Motor neuron (in vitro differentiated cells): ENCODE measurements around the gene CHMP6. TPM values are rescaled to one million over a fixed set of nuclear protein-coding genes. Genes with fewer than 3 reads are reported as not detected.

Source experiments
- ATAC-seq, 8 experiments: fragments of 200-7000 bp; cut with Tn5 transposase; replicated peaks in 6 of 8; 2 replicates each; pipeline ENCODE4 v1.8.0; 2021; ENCODE audit warnings: mild to moderate bottlenecking in 8 of 8, moderate library complexity in 8 of 8
- H3K27ac ChIP-seq, 2 donors: fragments of 250-450 bp; sonication (Bioruptor Pico); 2 replicates each; pipeline ENCODE4 v1.9.0; 2021; ENCODE audit warnings: antibody characterized with exemption in 2 of 2, mild to moderate bottlenecking in 2 of 2, moderate library complexity in 1 of 2
- H3K4me1 ChIP-seq, 2 donors: fragments of 250-450 bp; sonication (Bioruptor Pico); replicated peaks in 1 of 2; 2 replicates each; pipeline ENCODE4 v1.6.1; 2021; ENCODE audit warnings: antibody characterized with exemption in 2 of 2, mild to moderate bottlenecking in 2 of 2, moderate library complexity in 1 of 2
- H3K4me3 ChIP-seq, 5 donors: fragments of 250-450 bp; sonication (Bioruptor Pico); 2 replicates each; pipeline ENCODE4 v1.9.0; 2021; ENCODE audit warnings: antibody characterized with exemption in 5 of 5, mild to moderate bottlenecking in 5 of 5, moderate library complexity in 4 of 5
- WGBS, 10 experiments: fragments of 450-650 bp; shearing (Covaris generic); methylation state at CpG; one replicate each; pipeline ENCODE4 v1.0.0; 2022; 5-methylcytosine and 5-hydroxymethylcytosine counted together
- in situ Hi-C, 9 experiments: fragments of 400-800 bp; cut with MboI; loops; one replicate each; pipeline ENCODE4 v1.15.0; 2021; ENCODE audit warnings: low sequenced_read_pairs in 9 of 9, low pct_unique_long_range_greater_than_20kb in 2 of 9; ENCODE audit not compliant: unreplicated experiment in 9 of 9
- total RNA-seq, 8 experiments: library from RNA; unstranded; fragments of 300-600 nt; gene quantifications; 2 replicates each; pipeline versions ENCODE4 v1.2.3 to v1.2.4, GENCODE V29; 2022

Gene CHMP6
- total RNA-seq, 8 experiments from 2014 or later: 13.1 to 27.2 (median 21.7) TPM

DNA sequence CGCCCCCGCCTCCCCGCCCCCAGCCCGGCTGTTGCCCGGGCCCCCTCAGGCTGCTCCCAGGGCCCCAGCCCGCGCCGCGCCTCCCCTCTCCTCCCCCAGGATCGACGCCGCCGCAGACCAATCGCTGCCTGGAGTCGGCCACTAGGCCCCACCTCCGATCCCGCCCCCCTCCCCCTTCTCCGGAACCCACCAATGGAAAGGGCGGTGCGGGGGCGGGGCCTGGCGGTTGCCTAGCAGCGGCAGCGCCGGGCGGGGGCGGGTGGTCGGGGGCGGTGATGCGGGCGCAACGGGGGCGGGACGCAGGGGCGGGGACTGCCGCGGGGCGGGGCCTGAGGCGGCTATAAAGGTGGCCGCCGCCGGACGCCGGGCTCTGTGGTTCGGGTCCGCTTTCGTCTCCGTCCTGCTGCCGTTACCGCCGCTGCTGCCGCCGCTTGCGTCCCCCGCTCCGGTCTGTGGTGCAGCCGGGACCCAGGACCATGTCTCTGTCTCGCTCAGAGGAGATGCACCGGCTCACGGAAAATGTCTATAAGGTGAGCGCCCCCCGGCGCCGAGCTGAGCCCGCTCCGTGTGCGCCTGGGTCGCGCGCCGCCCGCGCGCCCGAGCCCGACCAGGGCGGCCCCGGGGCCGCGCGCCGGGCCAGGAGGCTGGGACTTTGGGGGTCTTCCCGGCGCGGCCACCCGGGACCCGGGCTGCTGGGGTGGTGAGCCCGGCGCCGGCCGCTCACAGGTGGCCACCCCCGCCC lies 43.3 kb downstream of the CHMP6 start, which contains the start of gene BAIAP2:
Gene BAIAP2, plus strand, starts transcription at position 373 of the 742 bp plus-strand sequence. Its CDS starts 104 bp downstream, at position 477.
- in situ Hi-C loops: no loop called here
- Histone ChIP-seq H3K4me3 (peak within 1 kb of the TSS; percentile 64 to 98 (median 87)), H3K27ac (peak within 1 kb of the TSS; percentile 63 to 74), H3K4me1 (peaks cover 32 to 49% of the 10 kb centered on the region in 2 donors)
- ATAC-seq: peak; percentile 74 to 86 (median 80)
- no CpG with 5 or more reads among the region's 92 CpGs for WGBS, 10 experiments

DNA sequence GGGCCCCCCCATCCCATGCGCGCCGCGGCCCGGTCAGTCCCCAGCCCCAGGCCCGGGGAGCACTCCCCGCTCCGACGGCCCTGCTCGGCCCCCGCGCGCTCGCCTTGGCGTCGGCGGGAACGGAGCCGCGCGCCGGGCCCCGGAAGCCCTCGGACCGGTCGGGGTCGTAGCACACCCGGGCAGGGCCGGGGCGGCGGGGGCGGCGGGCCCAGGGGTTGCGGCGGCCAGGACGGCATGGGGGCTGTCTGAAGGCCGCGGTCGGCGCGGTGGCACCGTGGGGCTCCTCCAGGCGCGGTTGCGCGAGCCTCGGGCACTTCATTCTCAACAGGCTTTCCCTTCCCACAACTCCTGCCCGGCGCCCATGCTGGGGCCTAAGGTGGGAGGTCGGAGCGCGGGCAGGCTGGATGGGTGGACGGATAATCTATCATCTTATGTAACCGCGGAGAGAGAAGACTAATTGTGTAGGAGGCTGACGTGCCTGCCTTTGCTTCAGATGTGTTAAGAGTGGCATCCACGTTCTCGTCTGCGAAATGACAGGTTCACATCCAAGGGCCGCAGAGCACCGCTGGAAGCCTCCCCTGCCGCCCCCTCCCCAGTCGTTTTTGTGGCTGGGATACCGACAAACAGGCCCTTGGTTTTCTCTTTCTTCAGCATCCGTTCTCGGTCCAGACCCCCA lies 44.0 kb downstream of the CHMP6 start:
- in situ Hi-C loops: no loop called here
- Histone ChIP-seq H3K4me1 (peaks cover 39 to 56% of the 10 kb centered on the region in 2 donors), H3K4me3 (peak overlapping the region; percentile 63 to 98 (median 87)), H3K27ac (peak overlapping the region; percentile 63 to 74)
- WGBS, 10 experiments: 0% methylated on average over 5 to 6 of the region's 66 CpGs; no CpG with 5 or more reads in 8 of the 10 experiments
- peak; percentile 5 to 26 (median 16) for ATAC-seq

DNA sequence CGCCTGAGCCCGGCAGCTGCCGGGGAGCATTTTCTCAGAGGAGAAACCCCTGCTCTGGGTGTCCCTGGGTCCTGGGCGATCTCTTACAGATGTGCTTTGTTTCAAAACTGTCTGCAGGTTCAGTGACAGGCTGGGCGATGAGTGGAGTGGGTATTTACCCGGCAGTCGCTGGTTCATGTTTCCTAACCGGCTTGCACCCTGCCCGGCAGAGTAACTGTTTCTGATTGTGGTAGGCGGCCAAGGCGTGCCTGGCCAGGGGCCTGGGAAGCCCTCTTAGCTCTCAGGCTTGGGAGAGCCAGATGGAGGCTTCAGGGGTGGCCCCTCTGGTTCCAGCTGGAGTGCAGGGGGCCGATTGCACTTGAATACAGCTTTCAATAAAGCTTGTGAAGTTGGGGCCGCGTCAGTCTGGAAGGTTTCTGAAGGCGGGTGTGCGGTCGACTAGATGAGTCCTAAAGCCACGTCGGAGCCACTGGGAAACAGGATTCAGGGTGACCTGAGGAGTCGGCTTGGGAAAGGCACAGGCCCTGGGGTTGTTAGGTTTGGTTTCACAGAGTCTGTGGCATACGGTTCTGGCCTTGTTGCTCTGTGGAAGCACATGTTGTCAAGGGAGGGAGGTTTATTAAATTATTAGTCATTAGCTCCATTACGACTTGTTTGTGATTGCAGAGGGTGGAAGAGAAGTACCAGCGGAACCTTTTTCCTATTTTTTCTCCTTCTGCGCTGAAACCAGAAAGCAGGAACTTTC lies 44.7 kb downstream of the CHMP6 start:
- H3K4me1 ChIP-seq: peaks cover 43 to 55% of the 10 kb centered on the region in 2 donors
- WGBS, 10 experiments: 0 to 100% (median 14%) methylated on average over 1 to 5 of the region's 24 CpGs; no CpG with 5 or more reads in 3 of the 10 experiments
- H3K4me3 ChIP-seq: peak overlapping the region; percentile 63 to 98 (median 87)
- no peak for ATAC-seq
- in situ Hi-C loops: no loop called here
- peak overlapping the region; percentile 63 to 74 for H3K27ac ChIP-seq

DNA sequence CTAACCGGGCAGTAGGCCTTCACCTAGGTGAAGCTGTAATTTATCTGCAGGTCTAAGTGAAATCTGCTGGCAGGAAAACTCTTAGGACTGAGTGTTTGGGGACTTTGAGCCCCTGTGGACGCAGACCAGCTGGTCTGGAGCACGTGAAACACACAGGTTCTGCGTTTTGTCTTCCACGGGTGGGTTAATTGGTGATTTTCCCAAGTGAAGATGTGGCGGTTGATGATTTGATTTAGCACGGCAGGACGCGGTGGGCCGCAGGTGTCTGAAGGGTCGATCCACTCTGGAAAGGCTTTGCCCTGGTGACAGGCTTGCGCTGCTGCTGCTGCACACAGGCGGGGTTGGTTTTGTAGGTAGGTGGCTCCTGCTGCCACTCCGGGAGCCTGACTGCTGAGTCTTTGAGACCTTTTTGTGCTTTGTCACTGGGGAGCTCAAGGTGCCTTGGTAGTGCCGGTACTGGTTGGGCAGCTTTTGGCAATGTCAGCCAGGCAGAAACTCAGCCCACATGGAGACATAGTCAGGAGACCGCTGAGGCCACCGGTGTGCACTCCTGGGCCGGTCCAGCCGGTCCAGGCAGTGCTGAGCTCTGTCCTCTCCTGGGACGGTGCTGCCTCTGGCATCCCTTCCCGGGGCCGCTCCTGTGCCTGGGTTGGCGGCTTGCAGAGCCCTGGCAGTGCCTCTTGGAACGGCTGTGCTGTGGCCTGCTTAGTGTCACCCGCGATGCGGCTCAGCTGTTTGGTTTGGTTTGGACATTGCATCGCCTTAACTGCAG lies 45.6 kb downstream of the CHMP6 start:
- peaks cover 43 to 55% of the 10 kb centered on the region in 2 donors for H3K4me1 ChIP-seq
- in situ Hi-C loops: no loop called here
- no peak overlapping the region for H3K27ac ChIP-seq
- H3K4me3 ChIP-seq: peak overlapping the region; percentile 63 to 98 (median 87)
- 57 to 100% (median 84%) methylated on average over 1 to 11 of the region's 28 CpGs; no CpG with 5 or more reads in 2 of the 10 experiments for WGBS, 10 experiments
- ATAC-seq: no peak

DNA sequence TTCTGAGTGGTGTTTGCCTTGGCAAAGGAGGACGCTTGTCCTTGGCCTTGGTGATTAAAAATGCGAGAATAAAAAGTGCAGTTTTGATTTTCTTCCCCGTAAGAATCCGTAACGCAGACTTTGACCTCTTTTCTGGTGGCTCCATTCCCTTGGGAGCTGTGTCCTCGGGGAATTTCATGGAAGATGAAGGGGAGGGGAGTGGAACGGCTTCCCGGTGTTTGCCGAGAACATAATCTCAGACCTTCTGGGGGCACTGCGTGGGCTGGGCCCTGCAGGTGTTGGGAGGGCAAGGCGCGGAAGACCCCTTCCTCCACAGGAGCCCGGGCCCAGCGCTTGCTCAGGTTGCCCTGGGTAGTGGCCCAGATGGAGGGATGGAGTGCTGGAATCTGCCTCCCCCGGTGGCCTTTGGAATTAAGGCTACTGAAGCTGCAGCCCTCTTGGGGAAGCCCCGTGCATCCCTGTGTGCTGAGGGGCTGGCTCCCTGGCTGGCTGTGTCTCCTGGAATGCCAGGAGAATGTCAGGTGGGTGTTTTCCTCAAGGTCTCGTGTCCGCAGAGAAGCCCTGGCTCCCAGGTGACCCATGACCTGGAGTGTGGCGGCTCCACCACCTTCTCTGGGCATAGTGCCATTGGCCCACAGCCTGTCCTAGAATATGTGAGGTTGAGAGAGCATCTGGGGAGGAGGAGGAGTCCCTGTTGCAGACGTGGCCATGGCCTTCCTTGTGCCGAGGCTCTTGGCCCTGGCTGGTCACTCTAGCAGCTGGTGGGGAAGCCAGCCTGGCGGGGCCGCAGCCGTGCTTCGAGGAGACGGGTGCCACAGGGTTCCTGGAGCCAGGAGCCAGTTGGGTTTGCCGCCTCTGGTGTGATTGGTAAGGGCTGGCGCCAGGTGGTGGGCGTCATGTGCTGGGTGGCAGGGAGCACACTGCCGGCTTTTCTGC lies 46.4 kb downstream of the CHMP6 start:
- WGBS, 10 experiments: 60 to 96% (median 92%) methylated on average over 2 to 10 of the region's 30 CpGs; no CpG with 5 or more reads in 3 of the 10 experiments
- Histone ChIP-seq H3K4me1 (peaks cover 43 to 52% of the 10 kb centered on the region in 2 donors), H3K4me3 (peak overlapping the region in 3 of 5 donors; percentile 67 to 98 (median 87)), H3K27ac (no peak overlapping the region)
- no peak for ATAC-seq
- in situ Hi-C loops: no loop called here

DNA sequence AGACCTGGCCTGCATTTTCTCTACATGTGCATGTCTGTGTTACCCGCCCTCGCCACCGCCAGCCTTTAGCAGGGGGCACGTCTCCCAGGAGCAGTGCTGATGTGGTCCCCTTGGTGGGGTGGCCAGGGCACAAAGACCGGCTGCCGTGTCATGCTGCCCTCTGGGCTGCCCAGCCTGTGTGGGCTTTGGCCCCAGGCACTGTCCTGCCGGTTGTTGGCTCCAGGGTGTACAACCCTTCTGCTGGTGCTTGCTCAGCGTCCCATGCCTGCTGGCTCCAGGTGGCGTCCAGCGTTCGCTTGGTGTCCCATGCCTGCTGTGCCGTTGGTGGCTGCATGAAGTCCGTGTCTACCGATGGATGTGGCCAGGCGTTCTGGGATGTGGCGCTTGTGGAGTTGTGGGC lies 47.5 kb downstream of the CHMP6 start:
- 100% methylated on average over 1 to 3 of the region's 16 CpGs; no CpG with 5 or more reads in 8 of the 10 experiments for WGBS, 10 experiments
- ATAC-seq: no peak
- no peak overlapping the region for H3K4me3 ChIP-seq
- H3K4me1 ChIP-seq: peaks cover 34 to 53% of the 10 kb centered on the region in 2 donors
- H3K27ac ChIP-seq: no peak overlapping the region
- in situ Hi-C loops: no loop called here

DNA sequence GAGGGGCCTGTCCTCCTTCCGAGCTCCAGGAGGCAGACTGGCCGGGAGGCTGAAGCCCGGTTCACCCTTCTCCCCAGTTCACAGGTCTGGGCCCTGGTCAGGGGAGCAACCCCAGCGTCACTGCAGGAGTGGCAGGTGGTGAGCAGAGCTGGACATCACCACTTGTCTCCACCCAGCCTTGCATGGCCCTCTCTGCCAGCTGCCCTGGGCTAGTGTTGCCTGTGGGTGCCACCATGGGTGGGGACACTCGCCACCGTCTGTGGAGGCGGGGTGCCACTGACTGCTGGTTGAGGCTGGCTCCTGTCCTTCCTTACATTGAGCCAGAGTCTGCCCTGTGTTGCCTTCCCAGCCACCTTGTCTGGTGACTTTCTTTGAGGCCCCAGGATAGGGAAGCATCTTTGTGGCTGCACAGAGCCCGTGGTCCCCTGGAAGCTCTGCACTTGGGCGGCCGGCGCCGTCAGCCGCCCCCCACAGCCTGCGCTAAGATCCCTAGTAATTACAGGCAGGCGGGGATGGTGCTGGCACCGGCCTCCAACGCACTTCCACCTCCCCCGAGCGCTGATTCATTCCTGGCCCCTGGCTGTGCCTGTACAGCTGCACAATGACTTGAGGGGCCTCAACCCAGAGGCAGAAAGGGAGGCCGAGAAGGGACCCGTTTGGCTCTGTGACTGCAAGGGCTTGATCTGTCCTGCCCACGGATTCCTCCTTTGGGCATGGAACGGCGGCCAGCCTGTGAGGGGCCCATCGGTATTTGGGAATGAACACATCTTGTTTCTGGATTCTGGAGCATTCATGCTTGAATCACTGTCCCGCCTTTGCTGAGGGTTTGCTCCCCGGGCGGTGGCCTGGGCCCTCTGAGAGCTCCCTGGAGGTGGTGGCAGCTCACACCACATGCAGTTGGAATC lies 48.5 kb downstream of the CHMP6 start:
- ATAC-seq: peak; percentile 12 to 49 (median 29)
- peaks cover 38 to 64% of the 10 kb centered on the region in 2 donors for H3K4me1 ChIP-seq
- peak overlapping the region in 1 of 2 donors; percentile 39 for H3K27ac ChIP-seq
- WGBS, 10 experiments: 0 to 90% (median 56%) methylated on average over 1 to 5 of the region's 28 CpGs; no CpG with 5 or more reads in 4 of the 10 experiments
- in situ Hi-C loops: no loop called here
- H3K4me3 ChIP-seq: no peak overlapping the region

DNA sequence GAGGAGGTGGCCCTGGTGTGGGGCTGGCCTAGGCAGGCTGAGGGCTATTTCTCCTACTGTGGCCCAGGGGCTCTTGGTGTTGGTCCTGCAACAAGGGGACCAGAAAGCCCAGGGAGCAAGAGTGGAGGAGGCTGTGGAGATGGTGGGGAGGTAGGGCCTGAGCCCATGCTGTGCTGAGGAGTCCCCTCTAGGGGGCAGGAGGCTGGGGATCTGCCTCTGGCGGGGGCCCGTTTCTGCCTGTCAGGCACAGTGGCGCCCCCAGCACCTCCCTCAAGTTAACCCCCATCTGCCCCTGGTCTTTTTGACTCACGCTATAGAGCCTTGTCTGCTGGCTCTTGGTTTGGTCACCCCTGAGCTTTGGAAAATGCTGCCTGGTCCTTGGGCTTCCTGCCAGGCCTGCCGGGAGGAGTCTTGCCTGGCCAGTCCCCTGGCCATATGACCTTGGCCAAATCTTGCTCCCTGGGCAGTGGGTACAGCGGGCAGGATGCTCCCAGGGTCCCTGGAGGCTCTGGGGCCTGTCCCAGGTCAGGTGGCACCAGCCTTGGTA lies 49.2 kb downstream of the CHMP6 start:
- Histone ChIP-seq H3K27ac (no peak overlapping the region), H3K4me3 (no peak overlapping the region), H3K4me1 (peaks cover 40 to 67% of the 10 kb centered on the region in 2 donors)
- in situ Hi-C loops: no loop called here
- 80 to 100% methylated on average over 1 of the region's 6 CpGs; no CpG with 5 or more reads in 8 of the 10 experiments for WGBS, 10 experiments
- ATAC-seq: peak in 6 of 8 experiments; percentile 0 to 64 (median 12)

DNA sequence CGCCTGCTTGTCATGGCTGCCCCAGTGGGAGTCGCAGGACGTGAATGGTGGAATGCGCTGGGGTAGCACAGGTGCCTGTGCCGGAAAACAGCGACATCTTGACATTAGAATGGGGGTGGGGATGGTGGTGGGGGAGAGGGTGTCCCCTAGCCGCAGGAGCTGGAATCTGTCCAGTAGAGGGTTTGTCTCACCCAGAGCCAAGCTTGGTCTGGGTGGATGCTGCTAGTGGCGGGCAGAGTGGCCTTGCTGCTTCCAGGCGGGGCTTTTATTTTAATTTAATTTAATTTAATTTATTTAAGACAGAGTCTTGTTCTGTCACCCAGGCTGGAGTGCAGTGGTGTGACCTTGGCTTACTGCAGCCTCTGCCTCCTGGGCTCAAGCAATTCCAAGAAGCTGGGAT lies 51.0 kb downstream of the CHMP6 start:
- WGBS, 10 experiments: 60 to 100% (median 97%) methylated on average over 1 to 3 of the region's 9 CpGs; no CpG with 5 or more reads in 6 of the 10 experiments
- Histone ChIP-seq H3K4me1 (peaks cover 29 to 55% of the 10 kb centered on the region in 2 donors), H3K4me3 (no peak overlapping the region), H3K27ac (no peak overlapping the region)
- ATAC-seq: no peak
- in situ Hi-C loops: no loop called here

DNA sequence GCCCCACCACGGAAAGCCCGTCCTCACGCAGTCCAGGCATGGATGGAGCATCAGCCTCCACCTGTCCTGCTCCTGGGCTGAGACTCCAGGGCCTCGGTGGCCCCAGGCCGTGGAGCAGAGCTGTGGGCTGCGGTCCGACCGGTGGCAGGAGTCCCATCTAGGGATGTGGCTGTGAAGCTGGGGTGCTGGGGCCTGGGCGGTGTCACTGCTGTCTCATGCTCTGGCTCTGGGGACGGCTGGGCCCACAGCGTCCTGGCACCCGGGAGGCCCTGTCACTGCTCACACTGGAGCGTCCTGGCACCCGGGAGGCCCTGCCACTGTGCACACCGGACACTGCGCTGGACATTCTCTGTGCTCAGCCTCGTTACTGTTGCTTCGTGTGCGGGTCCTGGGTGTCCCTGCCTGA lies 51.7 kb downstream of the CHMP6 start:
- Histone ChIP-seq H3K4me3 (no peak overlapping the region), H3K27ac (no peak overlapping the region), H3K4me1 (peaks cover 22 to 47% of the 10 kb centered on the region in 2 donors)
- in situ Hi-C loops: no loop called here
- 93% methylated on average over 7 of the region's 19 CpGs; no CpG with 5 or more reads in 9 of the 10 experiments for WGBS, 10 experiments
- no peak for ATAC-seq
